Measurements from ENCODE around the gene HAND2.

Gene HAND2

DNA sequence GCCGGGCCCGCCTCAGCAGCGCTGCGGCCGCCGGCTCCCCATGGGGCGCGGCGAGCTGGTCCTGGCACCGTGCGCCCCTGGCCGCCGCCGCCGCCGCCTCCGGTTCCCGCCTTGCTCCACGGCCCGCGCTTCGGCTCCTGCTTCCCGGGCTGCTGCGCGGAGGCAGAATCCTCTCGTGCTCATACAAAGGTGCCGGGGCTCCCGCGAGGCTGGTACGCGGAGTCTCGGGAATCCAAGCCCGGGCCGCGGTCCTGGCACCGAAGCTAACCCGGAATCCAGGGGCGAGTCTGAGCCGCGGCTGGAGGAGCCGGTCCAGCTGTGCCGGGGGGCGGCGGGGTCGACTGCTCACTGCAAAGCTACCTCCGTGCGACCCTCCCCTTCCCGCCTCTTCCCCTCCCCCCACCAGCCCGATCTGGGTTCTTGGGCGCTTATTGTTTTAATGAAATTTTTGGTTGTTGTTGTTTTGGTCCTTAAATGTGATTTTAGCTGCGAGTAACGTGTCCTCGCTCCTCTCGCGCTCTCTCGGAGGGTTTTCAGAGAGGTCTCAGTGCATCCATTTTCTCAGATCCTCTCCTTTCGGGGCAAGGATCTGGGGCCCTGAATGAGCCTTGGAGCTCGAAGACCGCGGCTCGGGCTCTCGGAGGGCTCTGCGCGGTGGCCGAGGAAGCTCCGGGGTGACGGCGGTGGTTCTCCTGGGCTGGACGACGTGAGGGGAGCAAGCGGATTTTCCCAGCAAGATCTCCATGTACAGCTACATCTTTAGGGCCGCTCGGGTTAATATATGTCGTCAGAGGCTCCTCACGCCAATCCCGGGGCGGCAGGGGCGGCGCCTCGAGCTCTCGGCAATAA, at the start of gene HAND2:
Gene HAND2 (minus strand): TSS at position 753 of the 849 bp plus-strand sequence. CDS start 940 bp downstream, outside the sequence.
- DNase-seq: no peak

DNA sequence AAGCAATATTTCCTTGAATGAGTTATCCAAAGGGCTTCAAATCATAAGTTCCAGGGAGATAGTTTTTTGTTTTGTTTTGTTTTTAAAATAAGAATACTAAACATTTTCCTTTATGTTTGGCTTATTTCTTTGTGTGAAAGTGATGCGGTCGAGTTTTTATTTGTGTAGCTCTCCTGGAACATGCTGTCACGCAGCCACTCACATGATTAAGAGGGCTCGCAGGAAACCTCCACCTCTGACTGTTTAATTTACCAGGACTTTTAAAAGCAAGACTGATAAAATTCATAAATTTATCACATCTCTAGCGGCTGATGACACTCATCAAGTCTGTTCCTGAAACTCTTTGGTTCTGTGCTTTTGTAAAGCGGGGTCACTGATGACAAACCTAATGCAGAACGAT, 48.9 kb upstream of the HAND2 start:
- no peak for DNase-seq

GRCh38 chr4:173577963-173578362, 47.9 kb upstream of the HAND2 start:
- no peak for DNase-seq

GRCh38 chr4:173575482-173576152, 45.6 kb upstream of the HAND2 start:
- DNase-seq: no peak

- no peak for DNase-seq
Measured at GRCh38 chr4:173573725-173574124, 43.7 kb upstream of the HAND2 start.

DNA sequence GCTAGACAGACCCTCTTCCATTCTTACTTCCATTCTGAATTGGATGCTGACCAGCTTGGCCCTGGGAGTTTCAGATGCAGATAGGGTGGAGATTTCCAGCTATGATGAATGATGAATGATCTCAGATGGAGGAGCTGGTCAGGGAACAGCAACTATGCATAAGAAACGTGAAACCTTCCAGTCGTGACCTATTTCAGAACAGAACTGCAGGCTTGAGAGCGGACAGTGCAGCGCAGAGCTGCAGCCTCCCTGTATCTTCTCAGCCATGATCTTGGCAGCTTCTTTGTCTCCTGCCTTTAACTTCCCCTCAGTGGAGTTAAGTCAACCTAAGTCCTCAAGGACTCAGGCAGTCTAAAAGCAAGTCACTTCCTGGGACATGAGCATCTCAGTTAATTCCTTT, 43.3 kb upstream of the HAND2 start:
- no peak for DNase-seq

DNA sequence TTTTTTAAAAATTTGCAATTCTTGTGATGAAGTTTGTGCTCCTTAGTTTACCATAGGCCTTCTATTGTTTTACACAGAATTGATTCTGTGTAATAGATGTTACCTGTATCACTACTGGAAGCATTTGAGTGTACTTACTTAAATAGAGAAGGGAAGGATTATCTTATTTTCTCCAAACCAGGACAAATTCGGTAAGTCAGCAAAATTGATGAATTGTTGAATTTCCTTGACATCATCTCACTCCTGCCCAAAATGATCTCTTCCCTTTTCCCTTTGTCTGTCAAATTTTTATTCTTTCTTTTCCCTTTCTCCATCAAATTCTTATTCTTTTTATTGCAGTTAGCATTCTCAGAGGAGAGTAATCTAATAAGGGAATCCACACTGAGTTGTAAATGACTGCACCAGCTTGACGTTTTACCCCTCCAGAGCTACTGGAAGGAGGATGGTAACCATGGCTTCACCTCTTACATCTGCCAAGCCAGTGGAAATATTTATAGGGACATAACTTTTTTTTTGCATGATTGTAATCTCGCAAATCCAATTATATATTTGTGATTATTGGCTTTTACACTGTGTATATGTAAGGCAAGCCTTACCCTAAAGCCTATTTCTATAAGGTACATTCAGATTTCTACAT, 42.6 kb upstream of the HAND2 start:
- no peak for DNase-seq

GRCh38 chr4:173571620-173572019, 41.6 kb upstream of the HAND2 start:
- no peak for DNase-seq

DNA sequence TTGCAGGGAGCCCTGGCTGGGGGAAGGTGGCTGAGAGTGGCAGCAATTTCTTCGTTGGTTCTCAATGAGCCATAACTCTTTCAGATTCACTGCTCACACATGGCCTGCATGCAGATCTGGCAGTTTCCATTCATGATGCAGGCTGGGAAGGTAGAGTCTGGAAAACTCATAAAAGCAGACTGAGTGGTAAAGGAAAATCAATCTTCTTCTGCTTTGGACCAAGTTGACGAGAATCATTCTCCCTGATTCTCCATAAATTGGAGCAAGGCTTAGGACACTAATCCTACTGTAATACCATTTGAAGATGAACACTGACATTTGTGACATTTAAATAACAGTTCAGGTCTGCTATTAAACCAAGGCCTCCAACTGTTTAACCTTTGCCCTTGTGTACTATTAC, 35.3 kb upstream of the HAND2 start:
- DNase-seq: no peak

DNA sequence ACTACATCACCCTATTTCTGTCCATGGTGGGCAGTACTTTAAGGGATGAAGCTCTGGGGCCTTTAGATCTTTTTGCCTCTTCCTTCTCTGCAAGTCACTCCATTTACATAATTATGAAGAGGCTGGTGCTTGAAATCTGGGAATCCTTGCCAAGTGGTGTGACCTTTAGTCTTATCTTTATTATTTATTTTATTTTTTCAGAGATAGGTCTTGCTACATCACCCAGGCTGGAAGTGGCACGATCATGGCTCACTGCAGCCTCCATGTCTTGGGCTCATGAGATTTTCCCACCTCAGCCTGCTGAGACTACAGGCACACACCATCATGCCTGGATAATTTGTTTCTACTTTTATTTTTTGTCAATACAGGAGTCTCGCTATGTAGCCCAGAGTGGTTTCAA, 34.4 kb upstream of the HAND2 start:
- DNase-seq: no peak

GRCh38 chr4:173560896-173561295, 30.9 kb upstream of the HAND2 start:
- no peak for DNase-seq

DNA sequence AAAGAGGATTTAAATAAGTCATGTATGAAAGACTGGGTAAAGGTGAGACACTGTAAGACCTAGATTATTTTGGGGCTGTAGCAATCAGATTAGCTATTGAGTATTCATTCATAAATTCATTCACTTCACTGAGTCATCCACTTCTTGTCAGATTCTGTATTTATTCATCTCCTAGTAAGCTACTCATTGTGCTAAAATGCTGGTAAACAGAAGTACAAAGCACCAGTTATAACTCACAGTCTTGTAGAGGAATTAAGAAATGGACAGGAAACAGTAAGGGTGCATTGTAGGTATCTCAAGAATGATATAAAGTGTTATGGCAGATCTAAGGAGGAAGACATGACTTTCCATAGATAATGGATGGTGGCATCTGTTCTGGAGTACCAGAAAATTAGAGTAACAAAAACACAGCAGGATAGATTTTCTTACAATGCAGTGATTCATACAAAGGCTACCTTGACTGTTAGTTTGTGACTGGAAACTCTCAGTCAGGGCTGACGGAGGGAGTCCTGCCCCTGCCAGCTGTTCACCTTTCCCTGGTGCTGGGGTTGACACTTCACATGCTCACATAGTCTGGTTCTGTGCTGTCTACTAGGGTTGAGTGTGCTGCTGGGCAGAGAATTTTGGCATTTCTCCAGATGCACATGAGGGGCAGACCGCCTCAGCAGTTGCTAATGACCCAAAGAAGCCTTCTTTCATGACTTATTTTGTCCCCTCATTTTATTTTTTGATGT, 26.5 kb upstream of the HAND2 start:
- DNase-seq: no peak

- no peak for DNase-seq
Measured at GRCh38 chr4:173547889-173548288, 17.9 kb upstream of the HAND2 start.

GRCh38 chr4:173546776-173547175, 16.7 kb upstream of the HAND2 start:
- DNase-seq: no peak

DNA sequence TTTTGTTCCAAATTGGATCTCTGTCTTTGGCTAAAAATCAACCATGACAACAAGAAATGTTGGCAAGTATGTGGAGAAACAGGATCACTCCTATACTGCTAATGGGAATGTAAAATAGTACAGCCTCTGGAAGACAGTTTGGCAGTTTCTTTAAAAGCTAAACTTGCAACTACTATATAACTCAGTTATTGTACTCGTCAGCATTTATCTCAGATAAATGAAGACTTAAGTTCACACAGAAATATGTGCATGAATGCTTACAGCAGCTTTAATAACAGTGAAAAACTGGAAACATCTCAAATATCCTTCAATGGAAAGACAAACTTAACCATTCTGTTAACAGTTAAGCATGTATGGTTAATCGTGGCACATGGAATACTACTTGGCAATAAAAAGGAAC, 15.4 kb upstream of the HAND2 start:
- DNase-seq: no peak

DNA sequence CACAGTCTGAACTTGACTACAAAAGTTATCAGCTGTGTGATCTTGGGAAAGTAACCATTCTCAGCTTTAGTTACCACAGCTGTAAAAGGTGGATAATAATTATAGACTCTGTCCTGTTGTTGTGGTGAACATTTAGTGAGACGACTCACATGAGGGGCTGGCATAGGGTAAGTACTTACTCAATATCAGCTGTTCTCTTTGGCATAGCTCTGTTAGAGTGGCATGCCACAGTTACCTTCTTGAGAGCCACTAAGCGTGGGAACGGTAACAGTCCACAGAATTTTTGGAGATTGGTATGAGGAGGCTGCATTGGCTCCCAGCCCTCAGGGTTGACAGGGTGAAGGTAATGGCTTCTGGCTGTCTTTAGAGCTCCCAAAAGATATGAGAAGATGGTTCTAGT, 13.2 kb upstream of the HAND2 start:
- no peak for DNase-seq

DNA sequence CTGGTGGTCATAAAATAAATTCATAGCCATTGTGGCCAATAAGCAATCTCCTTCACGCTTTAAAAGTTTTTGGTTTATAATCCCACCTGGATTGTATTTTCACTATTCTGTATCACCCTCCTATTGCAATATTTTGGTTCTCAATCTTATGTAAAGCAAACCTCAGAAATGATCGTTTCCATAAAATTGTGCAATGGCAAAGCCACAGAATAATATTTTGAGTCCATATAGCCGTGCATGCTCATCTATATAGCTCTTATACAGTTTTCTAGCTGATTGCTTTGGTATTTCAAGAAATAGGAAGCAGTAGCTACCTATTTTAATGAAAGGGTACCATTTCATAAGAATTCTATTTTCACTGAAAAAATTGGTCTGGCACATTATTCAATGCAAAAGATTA, 10.0 kb upstream of the HAND2 start:
- DNase-seq: no peak

DNA sequence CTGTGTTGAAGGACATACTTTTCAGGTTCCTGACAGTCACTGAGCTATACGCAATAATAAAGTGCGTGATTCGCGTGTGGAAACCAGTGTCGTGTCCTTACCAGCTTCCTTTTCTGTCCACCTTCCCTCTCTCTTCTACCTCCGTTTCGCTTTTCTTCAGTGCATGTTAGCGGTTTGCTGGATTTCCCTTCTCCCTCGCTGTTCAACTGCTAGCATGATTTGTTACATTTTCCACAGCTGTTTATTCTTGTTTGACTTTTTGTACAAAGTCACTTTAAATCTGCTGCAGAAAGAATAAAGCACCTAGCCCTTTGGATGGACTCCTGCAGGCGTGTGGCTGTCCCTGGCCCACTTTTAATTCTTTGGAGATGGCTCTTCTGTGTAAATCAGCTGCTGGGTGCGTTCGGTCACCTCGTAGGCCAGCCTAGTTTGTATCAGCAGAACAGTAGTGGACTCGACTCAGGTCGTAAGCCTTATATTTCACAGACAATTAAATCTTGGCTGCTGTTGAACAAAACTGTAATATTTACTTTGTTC, 8.9 kb upstream of the HAND2 start:
- DNase-seq: no peak

GRCh38 chr4:173538148-173538908, 8.3 kb upstream of the HAND2 start:
- peak; percentile 73 for DNase-seq

GRCh38 chr4:173537613-173538147, 7.7 kb upstream of the HAND2 start:
- DNase-seq: no peak

GRCh38 chr4:173536808-173537429, 6.9 kb upstream of the HAND2 start:
- no peak for DNase-seq

Data from hematopoietic multipotent progenitor cell treated with erythropoietin and hydrocortisone succinate and interleukin-3 and kit ligand, for 4 days (in vitro differentiated cells).